ENCODE results near the gene DLGAP1. TPM values are rescaled to one million over a fixed set of nuclear protein-coding genes. Genes with fewer than 3 reads are reported as not detected.

DLGAP1 gene
- total RNA-seq, 1 donor from 2014 or later, result 0.05 TPM

DNA sequence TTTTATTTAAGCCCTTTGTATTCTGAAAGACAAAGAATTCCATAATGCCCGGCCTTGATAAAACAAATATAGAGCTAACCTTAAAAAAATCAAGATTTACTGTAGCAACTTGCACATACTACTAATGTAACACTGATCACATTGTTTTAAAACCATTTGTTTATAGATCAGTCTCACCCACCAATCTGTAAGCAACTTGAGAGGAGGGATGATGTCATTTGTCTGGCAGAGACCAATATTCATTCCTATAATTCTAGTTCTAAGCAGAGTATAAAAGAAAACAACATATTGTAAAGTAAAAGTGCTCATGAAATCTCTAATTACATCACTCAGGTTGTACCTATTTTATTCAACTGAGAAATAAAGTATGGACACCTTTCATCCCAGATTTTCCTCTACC is 624.5 kb downstream of the DLGAP1 start:
- Mint-ChIP-seq H3K27me3 (ENCODE audit: unreplicated experiment) (peaks cover 2% of the 10 kb centered on the region), H3K4me3 (ENCODE audit: unreplicated experiment) (no peak overlapping the region)

DNA sequence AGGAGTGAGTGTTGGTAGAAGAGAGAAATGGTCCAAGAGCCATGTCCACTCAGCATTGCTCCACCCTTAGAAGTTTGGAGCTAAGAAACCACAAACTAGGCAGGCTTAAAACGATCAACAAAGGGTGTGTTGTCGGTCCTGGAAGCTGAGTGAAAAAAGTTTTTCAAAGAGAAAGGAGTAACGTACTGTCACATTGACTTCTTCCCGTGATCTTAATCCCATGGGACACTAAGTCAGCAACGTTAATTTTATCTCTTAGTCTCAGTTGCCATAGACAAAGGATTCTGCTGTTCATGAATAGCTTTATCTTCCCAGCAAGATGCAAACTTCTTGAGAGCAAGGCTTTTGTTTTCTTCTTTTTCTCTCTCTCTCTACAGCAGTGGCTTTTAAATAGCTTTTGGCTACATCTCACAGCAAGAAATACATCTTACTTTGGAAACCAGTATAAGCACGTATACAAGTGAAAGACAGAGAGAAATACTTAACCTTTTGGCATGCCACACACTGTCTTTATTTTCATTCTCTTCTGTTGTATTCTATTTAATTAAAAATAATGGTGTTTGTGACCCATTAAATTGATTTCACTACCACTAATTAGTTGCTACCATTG is 627.8 kb downstream of the DLGAP1 start:
- Mint-ChIP-seq H3K27me3 (ENCODE audit: unreplicated experiment) (peaks cover 2% of the 10 kb centered on the region), H3K27ac (ENCODE audit: unreplicated experiment) (no peak overlapping the region), H3K4me3 (ENCODE audit: unreplicated experiment) (no peak overlapping the region), H3K36me3 (ENCODE audit: unreplicated experiment) (no peaks in the 10 kb centered on the region), H3K4me1 (ENCODE audit: unreplicated experiment) (no peaks in the 10 kb centered on the region), H3K9me3 (ENCODE audit: unreplicated experiment) (no peaks in the 10 kb centered on the region)
- no peak for DNase-seq (ENCODE audit: extremely low spot score, unreplicated experiment)
- TF ChIP-seq, protein P1, sequence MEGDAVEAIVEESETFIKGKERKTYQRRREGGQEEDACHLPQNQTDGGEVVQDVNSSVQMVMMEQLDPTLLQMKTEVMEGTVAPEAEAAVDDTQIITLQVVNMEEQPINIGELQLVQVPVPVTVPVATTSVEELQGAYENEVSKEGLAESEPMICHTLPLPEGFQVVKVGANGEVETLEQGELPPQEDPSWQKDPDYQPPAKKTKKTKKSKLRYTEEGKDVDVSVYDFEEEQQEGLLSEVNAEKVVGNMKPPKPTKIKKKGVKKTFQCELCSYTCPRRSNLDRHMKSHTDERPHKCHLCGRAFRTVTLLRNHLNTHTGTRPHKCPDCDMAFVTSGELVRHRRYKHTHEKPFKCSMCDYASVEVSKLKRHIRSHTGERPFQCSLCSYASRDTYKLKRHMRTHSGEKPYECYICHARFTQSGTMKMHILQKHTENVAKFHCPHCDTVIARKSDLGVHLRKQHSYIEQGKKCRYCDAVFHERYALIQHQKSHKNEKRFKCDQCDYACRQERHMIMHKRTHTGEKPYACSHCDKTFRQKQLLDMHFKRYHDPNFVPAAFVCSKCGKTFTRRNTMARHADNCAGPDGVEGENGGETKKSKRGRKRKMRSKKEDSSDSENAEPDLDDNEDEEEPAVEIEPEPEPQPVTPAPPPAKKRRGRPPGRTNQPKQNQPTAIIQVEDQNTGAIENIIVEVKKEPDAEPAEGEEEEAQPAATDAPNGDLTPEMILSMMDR (IDR thresholded peaks at IDR 0.05), result no peak

More for the DNA sequence above, 624.5 kb downstream of the DLGAP1 start:
- no peaks in the 10 kb centered on the region for H3K9me3 Mint-ChIP-seq (ENCODE audit: unreplicated experiment)
- H3K27ac Mint-ChIP-seq (ENCODE audit: unreplicated experiment), result no peak overlapping the region
- DNase-seq (ENCODE audit: extremely low spot score, unreplicated experiment), result no peak
- TF ChIP-seq, protein P1 (IDR thresholded peaks at IDR 0.05), result no peak
- H3K4me1 Mint-ChIP-seq (ENCODE audit: unreplicated experiment), result no peaks in the 10 kb centered on the region
- no peaks in the 10 kb centered on the region for H3K36me3 Mint-ChIP-seq (ENCODE audit: unreplicated experiment)

DNA sequence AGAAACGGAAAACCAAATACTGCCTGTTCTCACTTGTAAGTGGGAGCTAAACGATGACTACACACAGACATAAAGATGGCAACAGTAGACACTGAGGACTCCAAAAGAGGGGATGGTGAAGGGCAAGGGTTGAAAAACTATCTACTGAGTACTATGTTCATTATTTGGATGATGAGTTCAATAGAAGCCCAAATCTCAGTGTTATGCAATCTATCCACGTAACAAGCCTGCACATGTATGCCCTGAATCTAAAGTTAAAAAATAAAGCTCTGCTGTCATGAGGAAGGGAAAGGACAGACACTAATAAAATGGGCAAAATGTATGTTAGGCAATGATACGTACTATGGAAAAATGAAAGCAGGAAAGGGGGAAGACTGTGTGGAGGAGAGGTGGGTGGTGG is 629.1 kb downstream of the DLGAP1 start:
- no peak for DNase-seq (ENCODE audit: extremely low spot score, unreplicated experiment)
- no peaks in the 10 kb centered on the region for H3K36me3 Mint-ChIP-seq (ENCODE audit: unreplicated experiment)
- no peaks in the 10 kb centered on the region for H3K4me1 Mint-ChIP-seq (ENCODE audit: unreplicated experiment)
- peaks cover 2% of the 10 kb centered on the region for H3K27me3 Mint-ChIP-seq (ENCODE audit: unreplicated experiment)
- no peak overlapping the region for H3K27ac Mint-ChIP-seq (ENCODE audit: unreplicated experiment)
- no peaks in the 10 kb centered on the region for H3K9me3 Mint-ChIP-seq (ENCODE audit: unreplicated experiment)
- TF ChIP-seq, protein P1 (IDR thresholded peaks at IDR 0.05), result no peak
- H3K4me3 Mint-ChIP-seq (ENCODE audit: unreplicated experiment), result no peak overlapping the region

DNA sequence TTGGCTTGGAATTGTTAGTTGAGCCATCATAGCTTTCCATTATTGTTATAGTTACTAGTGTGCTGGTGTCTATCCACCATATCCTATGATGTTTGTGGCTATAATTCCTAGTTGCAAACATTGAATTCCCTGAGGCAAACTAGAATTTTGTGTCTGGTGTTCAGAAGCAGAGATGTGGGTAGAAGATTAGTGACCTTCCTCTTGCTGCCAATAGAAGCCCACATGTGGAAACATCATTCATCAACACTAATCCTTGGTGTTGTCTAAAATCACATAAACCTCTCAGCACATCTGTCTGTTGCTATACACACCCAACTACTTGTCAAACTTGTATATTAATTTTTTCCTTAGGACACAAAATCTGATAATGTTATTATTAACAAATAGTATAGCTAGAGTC is 631.0 kb downstream of the DLGAP1 start:
- Mint-ChIP-seq H3K9me3 (ENCODE audit: unreplicated experiment) (no peaks in the 10 kb centered on the region), H3K36me3 (ENCODE audit: unreplicated experiment) (no peaks in the 10 kb centered on the region), H3K4me1 (ENCODE audit: unreplicated experiment) (no peaks in the 10 kb centered on the region), H3K4me3 (ENCODE audit: unreplicated experiment) (no peak overlapping the region), H3K27ac (ENCODE audit: unreplicated experiment) (no peak overlapping the region), H3K27me3 (ENCODE audit: unreplicated experiment) (peaks cover 2% of the 10 kb centered on the region)
- TF ChIP-seq, protein P1 (IDR thresholded peaks at IDR 0.05), result no peak
- no peak for DNase-seq (ENCODE audit: extremely low spot score, unreplicated experiment)

DNA sequence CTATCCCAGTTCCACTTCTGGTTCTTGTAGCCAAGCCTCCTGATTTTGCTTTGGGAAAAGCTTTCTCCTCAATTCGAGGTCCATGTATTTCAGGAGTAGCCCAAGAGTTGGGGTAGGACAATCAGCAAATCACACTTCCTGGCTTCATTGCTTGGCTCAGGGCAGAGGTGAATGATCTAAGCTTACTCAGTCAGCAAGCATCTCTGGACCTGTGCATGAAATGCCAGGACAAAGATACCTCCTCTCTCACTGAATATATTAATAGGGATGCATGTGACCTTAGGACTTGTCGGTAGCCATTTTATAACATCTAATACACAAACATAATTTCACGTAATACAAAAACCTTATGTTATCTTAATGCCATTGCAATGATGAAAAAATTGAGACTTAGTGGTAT is 632.0 kb downstream of the DLGAP1 start:
- Mint-ChIP-seq H3K4me1 (ENCODE audit: unreplicated experiment) (no peaks in the 10 kb centered on the region), H3K4me3 (ENCODE audit: unreplicated experiment) (no peak overlapping the region), H3K27ac (ENCODE audit: unreplicated experiment) (no peak overlapping the region), H3K36me3 (ENCODE audit: unreplicated experiment) (no peaks in the 10 kb centered on the region), H3K9me3 (ENCODE audit: unreplicated experiment) (no peaks in the 10 kb centered on the region), H3K27me3 (ENCODE audit: unreplicated experiment) (peaks cover 2% of the 10 kb centered on the region)
- TF ChIP-seq, protein P1 (IDR thresholded peaks at IDR 0.05), result no peak
- no peak for DNase-seq (ENCODE audit: extremely low spot score, unreplicated experiment)
